ENCODE data around the gene SLC25A34.

SLC25A34 gene

GRCh38 chr1:15775706-15776105 lies 39.6 kb downstream of the SLC25A34 start:
- DNase-seq (ENCODE audit: low read depth), result no peak

GRCh38 chr1:15777909-15778707 lies 42.0 kb downstream of the SLC25A34 start:
- DNase-seq (ENCODE audit: low read depth), result no peak

DNA sequence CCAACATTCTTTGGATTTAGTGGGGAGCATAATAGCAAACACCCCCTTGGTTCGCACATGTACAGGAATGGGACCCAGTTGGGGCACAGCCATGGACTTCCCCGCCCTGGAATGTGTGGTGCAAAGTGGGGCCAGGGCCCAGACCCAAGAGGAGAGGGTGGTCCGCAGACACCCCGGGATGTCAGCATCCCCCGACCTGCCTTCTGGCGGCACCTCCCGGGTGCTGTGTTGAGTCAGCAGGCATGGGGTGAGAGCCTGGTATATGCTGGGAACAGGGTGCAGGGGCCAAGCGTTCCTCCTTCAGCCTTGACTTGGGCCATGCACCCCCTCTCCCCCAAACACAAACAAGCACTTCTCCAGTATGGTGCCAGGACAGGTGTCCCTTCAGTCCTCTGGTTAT lies 49.6 kb downstream of the SLC25A34 start:
- no peak for DNase-seq (ENCODE audit: low read depth)

- no peak for DNase-seq (ENCODE audit: low read depth)
These were observed 50.5 kb downstream of the SLC25A34 start for GRCh38 chr1:15786581-15786980.

DNA sequence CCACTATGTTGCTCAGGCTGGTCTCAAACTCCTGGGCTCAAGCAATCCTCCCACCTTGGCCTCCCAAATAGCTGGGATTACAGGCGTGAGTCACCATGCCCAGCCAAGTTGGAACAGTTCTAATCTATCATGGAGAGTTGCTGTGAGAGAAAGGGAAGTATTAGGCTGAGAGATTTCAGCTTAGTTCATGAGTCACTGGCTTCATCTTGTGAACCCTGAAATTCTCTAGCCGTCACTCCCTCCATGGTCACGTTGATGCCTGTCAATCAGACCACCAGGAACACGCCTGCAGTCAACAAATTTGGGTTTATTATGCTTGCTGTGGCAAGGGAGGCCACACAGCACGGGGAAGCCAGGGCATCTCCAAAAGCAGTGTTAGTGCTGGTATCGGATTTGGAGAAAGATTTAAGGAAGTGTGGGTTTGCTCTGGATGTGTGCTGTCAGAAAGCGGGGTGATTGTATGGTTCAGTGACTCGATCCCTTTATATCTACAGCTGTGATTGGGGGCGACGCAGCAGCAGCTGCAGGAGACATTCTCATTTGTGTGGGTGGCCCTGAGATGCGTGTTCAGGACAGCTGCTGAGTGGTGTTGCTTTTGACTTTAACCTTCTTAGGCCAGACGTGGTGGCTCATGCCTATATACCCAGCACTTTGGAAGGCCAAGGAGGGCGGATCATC lies 52.7 kb downstream of the SLC25A34 start:
- no peak for DNase-seq (ENCODE audit: low read depth)
